Smooth muscle cell (in vitro differentiated cells): ENCODE measurements around the gene RFPL2. TPM values are rescaled to one million over a fixed set of nuclear protein-coding genes. Genes with fewer than 3 reads are reported as not detected.
"Not testable (repeated sequence)": the region's sequence is repeated elsewhere in the genome, so short reads cannot be mapped to it uniquely, and the experiment has no call there.

Source experiments
- DNase-seq: peaks from one replicate; lab custom pipeline; 2025; ENCODE audit not compliant: unreplicated experiment; lab: John Stamatoyannopoulos, UW
- H2AFZ ChIP-seq: fragments of 200-600 bp; sonication (generic); 2 replicates; pipeline ENCODE4 v1.6.0; 2016; ENCODE audit warnings: antibody characterized with exemption, low read depth, mild to moderate bottlenecking
- H3F3A ChIP-seq: fragments of 200-600 bp; sonication (generic); 2 replicates; pipeline ENCODE4 v1.6.0; 2017; ENCODE audit warnings: antibody characterized with exemption, low read depth
- H3K27ac ChIP-seq: fragments of 200-600 bp; sonication (generic); 2 replicates; pipeline ENCODE4 v1.5.1; 2016; ENCODE audit warnings: low read depth, mild to moderate bottlenecking
- H3K27me3 ChIP-seq: fragments of 200-600 bp; sonication (generic); 2 replicates; pipeline ENCODE4 v1.6.1; 2016; ENCODE audit warnings: low read depth, mild to moderate bottlenecking
- H3K36me3 ChIP-seq: fragments of 200-600 bp; sonication (generic); 2 replicates; pipeline ENCODE4 v1.5.1; 2016; ENCODE audit warnings: low read depth
- H3K4me1 ChIP-seq: fragments of 200-600 bp; sonication (generic); 2 replicates; pipeline ENCODE4 v1.5.1; 2016; ENCODE audit warnings: low read depth
- H3K4me2 ChIP-seq: fragments of 200-600 bp; sonication (generic); 2 replicates; pipeline ENCODE4 v1.6.0; 2016; ENCODE audit warnings: mild to moderate bottlenecking
- H3K4me3 ChIP-seq: fragments of 200-600 bp; sonication (generic); 2 replicates; pipeline ENCODE4 v1.5.1; 2016; ENCODE audit warnings: mild to moderate bottlenecking
- H3K79me2 ChIP-seq: fragments of 200-600 bp; sonication (generic); 2 replicates; pipeline ENCODE4 v1.6.0; 2016; ENCODE audit warnings: low read depth, mild to moderate bottlenecking
- H3K9ac ChIP-seq: fragments of 200-600 bp; sonication (generic); 2 replicates; pipeline ENCODE4 v1.6.0; 2016; ENCODE audit warnings: low read depth
- H3K9me3 ChIP-seq: fragments of 200-600 bp; sonication (generic); replicated peaks from 2 replicates; pipeline ENCODE4 v1.5.1; 2016; ENCODE audit warnings: low read depth
- H4K20me1 ChIP-seq: fragments of 200-600 bp; sonication (generic); 2 replicates; pipeline ENCODE4 v1.6.0; 2016; ENCODE audit warnings: low read depth
- WGBS: methylation state at CpG from one replicate; pipeline ENCODE4 v1.1.7; 2016; ENCODE audit warnings: low lambda C conversion rate; 5-methylcytosine and 5-hydroxymethylcytosine counted together
- polyA plus RNA-seq: library from polyadenylated mRNA; unstranded; fragments of >200 nt; fragmentation: Nextera tagmentation; extraction: Ambion mirVana; gene quantifications from 2 replicates; pipeline ENCODE4 v1.2.1, GENCODE V29; 2016
- total RNA-seq: library from RNA; depleted of rRNA; stranded (reverse); fragments of >200 nt; gene quantifications from 2 replicates; pipeline ENCODE4 v1.2.3, GENCODE V29; 2014
- TF ChIP-seq, protein P1 (sequence below): fragments of 200-600 bp; sonication (generic); IDR thresholded peaks from 2 replicates; pipeline ENCODE4 v1.5.1; 2017; ENCODE audit warnings: borderline replicate concordance, mild to moderate bottlenecking, antibody characterized with exemption; ENCODE audit not compliant: insufficient read depth, poor library complexity, severe bottlenecking

The RFPL2 gene
- total and polyA plus RNA-seq, 2 experiments from 2014 or later = not detected

DNA sequence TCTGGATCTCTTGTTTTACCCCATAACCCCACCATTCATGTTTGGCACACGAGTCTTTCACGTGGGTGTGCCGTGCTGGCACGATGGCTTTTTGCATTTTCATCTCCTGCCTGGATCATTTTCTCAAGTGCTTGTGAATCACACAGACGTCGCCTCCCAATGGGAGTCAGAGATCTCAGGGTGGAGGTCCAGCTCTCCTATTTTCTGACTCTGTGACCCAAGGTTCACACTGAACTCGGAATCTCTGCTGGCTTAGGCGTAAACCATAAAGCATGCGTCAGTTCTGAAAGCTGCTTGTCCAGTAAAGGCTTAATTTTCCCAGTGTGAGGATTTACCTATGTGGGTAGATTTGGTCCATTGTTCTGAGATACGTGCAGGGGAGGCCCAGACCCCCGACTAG, 29.8 kb downstream of the RFPL2 start:
- Histone ChIP-seq H3K27ac (no peak overlapping the region), H3K4me2 (no peak overlapping the region), H2AFZ (no peak overlapping the region), H3K79me2 (no peaks in the 10 kb centered on the region), H3K9ac (no peak overlapping the region), H3K4me1 (no peaks in the 10 kb centered on the region), H3K4me3 (no peak overlapping the region), H3F3A (no peaks in the 10 kb centered on the region), H3K9me3 (no peaks in the 10 kb centered on the region), H3K36me3 (no peaks in the 10 kb centered on the region), H4K20me1 (no peaks in the 10 kb centered on the region), H3K27me3 (peaks cover 64% of the 10 kb centered on the region)
- TF ChIP-seq, protein P1, sequence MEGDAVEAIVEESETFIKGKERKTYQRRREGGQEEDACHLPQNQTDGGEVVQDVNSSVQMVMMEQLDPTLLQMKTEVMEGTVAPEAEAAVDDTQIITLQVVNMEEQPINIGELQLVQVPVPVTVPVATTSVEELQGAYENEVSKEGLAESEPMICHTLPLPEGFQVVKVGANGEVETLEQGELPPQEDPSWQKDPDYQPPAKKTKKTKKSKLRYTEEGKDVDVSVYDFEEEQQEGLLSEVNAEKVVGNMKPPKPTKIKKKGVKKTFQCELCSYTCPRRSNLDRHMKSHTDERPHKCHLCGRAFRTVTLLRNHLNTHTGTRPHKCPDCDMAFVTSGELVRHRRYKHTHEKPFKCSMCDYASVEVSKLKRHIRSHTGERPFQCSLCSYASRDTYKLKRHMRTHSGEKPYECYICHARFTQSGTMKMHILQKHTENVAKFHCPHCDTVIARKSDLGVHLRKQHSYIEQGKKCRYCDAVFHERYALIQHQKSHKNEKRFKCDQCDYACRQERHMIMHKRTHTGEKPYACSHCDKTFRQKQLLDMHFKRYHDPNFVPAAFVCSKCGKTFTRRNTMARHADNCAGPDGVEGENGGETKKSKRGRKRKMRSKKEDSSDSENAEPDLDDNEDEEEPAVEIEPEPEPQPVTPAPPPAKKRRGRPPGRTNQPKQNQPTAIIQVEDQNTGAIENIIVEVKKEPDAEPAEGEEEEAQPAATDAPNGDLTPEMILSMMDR = no peak
- DNase-seq = no peak
- 91% methylated on average over 11 of the region's 11 CpGs for WGBS

DNA sequence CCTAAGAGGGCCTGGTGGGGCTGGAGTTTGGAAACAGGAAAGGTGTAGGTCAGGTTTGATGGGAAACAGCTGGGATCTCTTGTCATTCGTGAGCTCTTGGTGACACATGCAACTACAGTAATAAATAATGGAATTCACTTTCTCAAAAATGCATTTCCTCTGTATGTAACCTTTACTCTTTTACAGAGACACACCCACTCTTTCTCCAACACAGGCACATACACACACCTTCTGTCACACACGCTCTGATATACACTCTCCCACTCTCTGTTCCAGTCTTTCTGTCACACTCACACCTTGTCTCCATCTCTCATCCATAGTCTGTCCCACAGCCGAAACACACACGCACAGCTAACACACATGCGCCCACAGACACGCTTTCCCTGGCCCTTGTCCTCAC, 39.2 kb downstream of the RFPL2 start:
- H3K36me3 ChIP-seq = no peaks in the 10 kb centered on the region
- H3K9me3 ChIP-seq = no peaks in the 10 kb centered on the region
- H3K4me3 ChIP-seq = no peak overlapping the region
- DNase-seq = no peak
- H2AFZ ChIP-seq = no peak overlapping the region
- no peak overlapping the region for H3K9ac ChIP-seq
- TF ChIP-seq, protein P1 = no peak
- no peaks in the 10 kb centered on the region for H4K20me1 ChIP-seq
- no peaks in the 10 kb centered on the region for H3K79me2 ChIP-seq
- H3F3A ChIP-seq = no peaks in the 10 kb centered on the region
- no peak overlapping the region for H3K4me2 ChIP-seq
- H3K27me3 ChIP-seq = no peaks in the 10 kb centered on the region
- H3K27ac ChIP-seq = no peak overlapping the region
- WGBS = 87% methylated on average over 6 of the region's 6 CpGs
- no peaks in the 10 kb centered on the region for H3K4me1 ChIP-seq

DNA sequence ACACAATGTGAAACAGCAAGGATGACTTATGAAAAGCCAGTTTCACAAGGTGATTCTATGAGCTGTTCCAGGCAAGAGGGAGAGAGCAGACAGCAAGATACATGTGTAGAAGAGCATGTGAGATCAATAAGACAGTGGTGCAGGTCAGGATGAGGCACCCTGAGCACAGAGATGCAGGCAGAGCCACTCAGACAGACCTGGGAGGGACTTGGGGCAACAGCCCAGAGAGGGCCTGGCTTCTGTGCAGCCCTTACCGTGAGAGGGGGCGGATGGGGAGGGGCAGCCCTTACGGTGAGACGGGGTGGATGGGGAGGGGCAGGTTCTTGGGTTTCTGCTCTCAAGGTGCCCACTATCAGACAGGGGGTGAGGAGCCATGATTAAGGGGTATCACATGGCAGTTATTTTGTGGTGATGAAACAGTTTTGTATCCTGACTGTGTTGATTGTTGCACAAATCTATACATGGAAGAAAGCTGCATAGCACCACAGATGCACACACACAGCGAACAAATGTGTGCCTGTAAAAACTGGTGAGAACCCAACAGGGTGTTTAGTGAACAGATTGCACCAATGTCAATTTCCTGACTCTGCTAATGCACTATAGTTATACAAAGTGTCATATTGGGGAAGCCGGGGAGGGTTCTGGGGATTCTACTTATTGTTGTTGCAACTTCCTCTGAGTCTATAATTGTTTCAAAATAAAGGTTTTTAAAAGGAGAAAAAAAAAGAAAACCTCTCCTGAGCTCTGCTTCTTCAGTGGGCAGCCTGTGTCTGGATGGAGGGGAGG, 40.6 kb downstream of the RFPL2 start:
- Histone ChIP-seq H3K79me2 (no peaks in the 10 kb centered on the region), H3K9ac (no peak overlapping the region), H3K36me3 (no peaks in the 10 kb centered on the region), H3K4me1 (no peaks in the 10 kb centered on the region), H4K20me1 (no peaks in the 10 kb centered on the region), H2AFZ (no peak overlapping the region), H3K4me2 (no peak overlapping the region), H3K27ac (no peak overlapping the region), H3K27me3 (no peaks in the 10 kb centered on the region), H3F3A (no peaks in the 10 kb centered on the region), H3K9me3 (no peaks in the 10 kb centered on the region), H3K4me3 (no peak overlapping the region)
- DNase-seq = no peak
- WGBS = 63% methylated on average over 6 of the region's 6 CpGs
- TF ChIP-seq, protein P1 = no peak

DNA sequence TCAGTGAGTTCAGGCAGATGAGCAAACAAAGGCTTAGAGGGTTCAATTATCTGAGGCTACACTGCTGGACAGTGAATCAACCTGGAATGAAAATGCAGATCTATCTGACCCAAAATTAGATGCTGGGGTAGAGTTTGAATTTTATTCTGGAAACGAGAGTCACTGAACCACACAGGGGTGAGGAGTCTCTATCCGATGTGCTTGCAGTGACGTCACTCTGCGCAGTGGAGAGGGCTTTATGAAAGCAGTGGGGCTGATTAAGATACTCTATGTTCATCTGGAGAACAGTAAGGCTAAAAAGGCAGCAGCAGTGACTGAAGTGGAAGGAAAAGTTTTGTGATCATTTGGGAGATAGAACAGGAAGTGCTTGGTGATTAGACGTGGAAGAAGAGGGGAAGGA, 44.5 kb downstream of the RFPL2 start:
- H3F3A ChIP-seq, DNase-seq, H3K4me3 ChIP-seq, H3K9ac ChIP-seq, H4K20me1 ChIP-seq, H3K4me1 ChIP-seq, H3K79me2 ChIP-seq, H2AFZ ChIP-seq, H3K27me3 ChIP-seq, H3K4me2 ChIP-seq, H3K27ac ChIP-seq, H3K36me3 ChIP-seq, H3K9me3 ChIP-seq: not testable (repeated sequence)
- WGBS = 82% methylated on average over 5 of the region's 5 CpGs
